Progenitor cell of endocrine pancreas (in vitro differentiated cells): ENCODE measurements around the gene PAWR. TPM values are rescaled to one million over a fixed set of nuclear protein-coding genes. Genes with fewer than 3 reads are reported as not detected.
"Not testable (repeated sequence)": the region's sequence is repeated elsewhere in the genome, so short reads cannot be mapped to it uniquely, and the experiment has no call there.

ENCODE experiments used
- DNase-seq: peaks from one replicate; pipeline ENCODE4 v3.0.0; 2021; ENCODE audit warnings: low spot score; ENCODE audit not compliant: unreplicated experiment
- H3K27ac Mint-ChIP-seq: 2 replicates; pipeline ENCODE4 v1.8.0; 2021; ENCODE audit warnings: mild to moderate bottlenecking, moderate library complexity, mixed read lengths
- H3K27me3 Mint-ChIP-seq: 2 replicates; pipeline ENCODE4 v1.8.0; 2021; ENCODE audit warnings: mixed read lengths
- H3K36me3 Mint-ChIP-seq: 2 replicates; pipeline ENCODE4 v1.8.0; 2022; ENCODE audit warnings: mixed read lengths; ENCODE audit not compliant: insufficient read depth
- H3K4me1 Mint-ChIP-seq: 2 replicates; pipeline ENCODE4 v1.8.0; 2021; ENCODE audit warnings: low read depth, mixed read lengths
- H3K4me3 Mint-ChIP-seq: 2 replicates; pipeline ENCODE4 v1.8.0; 2021; ENCODE audit warnings: low read depth, mild to moderate bottlenecking, moderate library complexity, mixed read lengths
- H3K9me3 Mint-ChIP-seq: 2 replicates; pipeline ENCODE4 v1.8.0; 2021; ENCODE audit warnings: low read depth, mixed read lengths
- CTCF ChIP-seq: fragments of 200-600 bp; sonication (generic); IDR thresholded peaks from one replicate; pipeline ENCODE4 v1.5.0; 2021; ENCODE audit warnings: antibody characterized with exemption, mild to moderate bottlenecking; ENCODE audit not compliant: unreplicated experiment
- total RNA-seq: library from RNA; stranded (reverse); gene quantifications from 2 replicates; pipeline ENCODE4 v1.2.1, GENCODE V29; 2021

Gene PAWR
- total RNA-seq, 1 donor from 2014 or later = 85.7 TPM

DNA sequence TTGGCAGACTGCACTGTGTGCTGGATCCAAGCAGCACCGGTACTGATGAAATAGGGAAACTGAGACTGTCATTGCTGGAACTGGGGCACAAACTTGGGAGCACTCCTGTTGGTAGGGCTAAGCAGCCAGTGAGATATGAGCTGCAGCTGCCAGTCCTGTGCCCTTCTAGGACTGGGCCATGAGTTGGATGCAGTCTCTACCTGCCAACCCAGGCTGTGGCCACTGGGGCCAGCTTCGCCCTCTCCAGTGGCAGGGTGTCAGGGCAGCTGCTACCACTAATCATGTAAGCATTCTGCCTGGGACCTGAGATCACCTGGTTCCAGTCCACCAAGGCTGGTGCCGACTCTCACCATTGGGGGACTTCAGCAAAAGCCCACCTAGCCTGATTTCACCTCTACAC is 121.1 kb downstream of the PAWR start:
- H3K36me3 Mint-ChIP-seq = peaks cover 41% of the 10 kb centered on the region
- no peak for TF ChIP-seq CTCF
- no peak overlapping the region for H3K4me3 Mint-ChIP-seq

GRCh38 chr12:79567175-79567563 is 123.6 kb downstream of the PAWR start:
- Mint-ChIP-seq H3K27me3 (no peaks in the 10 kb centered on the region), H3K9me3 (peaks cover 15% of the 10 kb centered on the region), H3K27ac (no peak overlapping the region), H3K4me1 (peaks cover 17% of the 10 kb centered on the region), H3K4me3 (no peak overlapping the region), H3K36me3 (peaks cover 38% of the 10 kb centered on the region)
- DNase-seq = no peak
- no peak for TF ChIP-seq CTCF

More for the DNA sequence above, 121.1 kb downstream of the PAWR start:
- no peak for DNase-seq
- Mint-ChIP-seq H3K4me1 (peaks cover 12% of the 10 kb centered on the region), H3K27ac (no peak overlapping the region), H3K9me3 (peaks cover 12% of the 10 kb centered on the region), H3K27me3 (no peaks in the 10 kb centered on the region)

GRCh38 chr12:79566452-79567174 is 124.2 kb downstream of the PAWR start:
- H3K27ac Mint-ChIP-seq = peak overlapping the region; percentile 85
- no peaks in the 10 kb centered on the region for H3K27me3 Mint-ChIP-seq
- no peak for TF ChIP-seq CTCF
- DNase-seq = no peak
- peaks cover 17% of the 10 kb centered on the region for H3K4me1 Mint-ChIP-seq
- H3K4me3 Mint-ChIP-seq = peak overlapping the region; percentile 27
- H3K36me3 Mint-ChIP-seq = peaks cover 38% of the 10 kb centered on the region
- H3K9me3 Mint-ChIP-seq = peaks cover 15% of the 10 kb centered on the region

- DNase-seq, H3K4me3 Mint-ChIP-seq, H3K27ac Mint-ChIP-seq, H3K27me3 Mint-ChIP-seq: not testable (repeated sequence)
- Mint-ChIP-seq H3K4me1 (peaks cover 25% of the 10 kb centered on the region), H3K36me3 (peaks cover 38% of the 10 kb centered on the region), H3K9me3 (peaks cover 15% of the 10 kb centered on the region)
Measured at GRCh38 chr12:79564727-79565350, 125.9 kb downstream of the PAWR start.

DNA sequence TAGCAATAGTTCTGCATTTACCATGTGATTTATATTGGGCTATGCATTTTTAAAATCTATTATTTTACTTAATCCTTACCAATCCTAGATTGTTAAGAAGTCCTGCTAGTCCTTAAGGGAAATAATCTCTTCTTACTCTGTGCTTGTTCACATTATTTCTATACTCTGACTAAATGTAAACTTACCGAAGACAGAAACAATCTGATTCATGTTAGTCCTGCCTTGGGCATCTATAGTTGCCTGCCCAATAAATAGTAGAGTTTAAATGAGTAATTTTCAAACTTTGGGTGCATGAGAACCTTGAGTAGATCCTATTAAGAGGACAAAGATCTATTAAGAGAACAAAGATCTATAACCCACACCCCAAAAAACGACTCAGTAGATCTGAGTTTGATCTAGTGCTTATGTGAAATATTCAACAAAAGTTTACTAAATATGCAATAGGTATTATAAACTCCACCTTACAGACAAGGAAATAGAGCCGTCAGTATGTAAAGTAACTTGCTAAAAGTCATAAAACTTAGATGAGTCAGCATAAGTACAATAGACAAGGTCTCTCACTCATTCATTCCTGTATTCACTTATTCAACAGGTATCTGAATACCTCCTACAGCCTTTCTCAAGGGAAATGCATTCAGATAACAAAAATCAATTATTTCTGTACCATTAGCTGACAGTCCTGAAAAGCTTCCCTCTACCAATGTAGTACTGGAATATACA is 127.6 kb downstream of the PAWR start:
- H3K4me3 Mint-ChIP-seq = no peak overlapping the region
- H3K9me3 Mint-ChIP-seq = peaks cover 15% of the 10 kb centered on the region
- no peak for DNase-seq
- no peaks in the 10 kb centered on the region for H3K27me3 Mint-ChIP-seq
- H3K4me1 Mint-ChIP-seq = peaks cover 31% of the 10 kb centered on the region
- peak overlapping the region; percentile 57 for H3K27ac Mint-ChIP-seq
- peaks cover 39% of the 10 kb centered on the region for H3K36me3 Mint-ChIP-seq
- no peak for TF ChIP-seq CTCF
